NCI-H510A treated with DMSO at 0.1 percent for 48 hours (cell line): ENCODE results near the gene GPC6.

Experiments used
- DNase-seq: peaks from one replicate; lab custom pipeline; 2025; lab: John Stamatoyannopoulos, UW

Gene GPC6

GRCh38 chr13:93375491-93375890, 148.9 kb downstream of the GPC6 start:
- no peak for DNase-seq

- no peak for DNase-seq
These were observed 150.6 kb downstream of the GPC6 start for GRCh38 chr13:93377196-93377595.

DNA sequence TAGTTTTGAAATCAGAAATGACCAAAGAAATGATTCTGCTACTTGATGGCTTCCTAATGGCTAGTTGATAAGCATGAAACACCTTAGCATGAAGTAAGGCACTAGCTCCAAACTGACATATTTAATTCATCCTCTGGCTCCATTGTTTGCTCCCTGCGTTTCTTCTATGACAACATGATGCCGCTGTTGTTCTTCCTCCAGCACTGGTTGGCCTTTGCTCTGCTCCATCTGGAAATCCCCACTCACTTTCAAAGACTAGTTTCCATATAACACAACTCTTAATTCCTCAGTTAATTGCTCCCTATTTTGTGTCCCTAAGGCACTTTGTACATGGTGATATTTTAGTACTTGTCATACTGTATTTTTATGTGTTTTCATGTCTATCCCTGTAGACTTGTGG, 151.6 kb downstream of the GPC6 start:
- no peak for DNase-seq

DNA sequence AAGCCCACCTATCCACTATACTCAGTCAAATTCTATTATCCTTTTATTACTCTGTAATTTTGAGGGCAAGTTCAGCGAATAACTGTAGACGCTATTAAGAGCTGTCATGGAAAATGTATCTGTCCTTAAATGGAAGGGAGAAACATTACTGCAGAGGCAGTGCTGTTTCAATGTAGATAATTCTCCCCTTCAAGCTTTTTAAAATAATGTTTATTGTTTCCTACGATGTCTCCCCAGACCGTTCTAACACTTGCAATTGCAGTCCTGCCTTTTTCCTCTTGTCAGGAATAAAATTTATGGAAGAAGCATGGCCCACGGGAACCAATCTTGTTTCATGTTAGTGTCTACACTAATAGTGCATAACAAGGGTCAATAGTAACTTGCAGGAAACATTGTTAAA, 159.5 kb downstream of the GPC6 start:
- DNase-seq = no peak

DNA sequence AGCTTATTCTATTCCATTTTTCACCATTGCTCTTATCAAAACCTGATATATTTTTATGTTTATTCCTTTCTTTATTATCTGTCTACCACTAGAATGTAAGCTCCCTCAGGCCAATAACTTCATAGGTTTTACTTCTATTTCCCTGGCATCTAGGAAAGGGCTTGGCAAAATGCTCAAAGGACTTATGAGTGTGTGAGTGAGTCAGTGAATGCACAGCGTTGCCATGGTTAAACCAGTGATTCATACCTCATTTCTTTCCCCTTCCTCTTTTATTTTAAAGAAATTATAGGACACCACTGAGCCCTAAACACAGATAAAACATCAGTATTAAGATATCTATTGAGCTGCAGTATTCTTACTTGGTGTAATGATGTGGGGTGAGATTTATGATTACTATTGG, 162.1 kb downstream of the GPC6 start:
- no peak for DNase-seq

- DNase-seq = no peak
These were observed 171.0 kb downstream of the GPC6 start for GRCh38 chr13:93397619-93398018.

GRCh38 chr13:93398167-93399035, 171.8 kb downstream of the GPC6 start:
- DNase-seq = no peak

DNA sequence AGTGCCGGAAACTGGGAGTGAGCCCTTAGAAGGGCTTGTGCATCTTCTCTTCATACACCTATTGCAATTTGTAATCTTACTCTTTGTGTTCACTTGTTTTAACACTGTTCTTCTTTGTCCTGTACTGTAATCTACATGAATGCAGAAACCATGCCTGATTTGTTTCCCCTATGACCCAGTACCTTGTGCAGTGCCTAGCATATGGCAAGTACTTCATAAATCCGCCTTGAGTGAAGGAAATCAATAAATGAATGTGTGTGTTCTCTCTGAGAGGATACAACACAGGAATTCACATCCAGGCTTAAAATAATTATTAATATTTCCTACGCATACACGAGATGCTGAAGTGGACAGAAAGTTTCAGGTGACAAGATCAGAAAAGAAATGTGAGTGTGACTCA, 172.6 kb downstream of the GPC6 start:
- DNase-seq = no peak

GRCh38 chr13:93406136-93406535, 179.5 kb downstream of the GPC6 start:
- no peak for DNase-seq

GRCh38 chr13:93407551-93407950, 180.9 kb downstream of the GPC6 start:
- DNase-seq = no peak

DNA sequence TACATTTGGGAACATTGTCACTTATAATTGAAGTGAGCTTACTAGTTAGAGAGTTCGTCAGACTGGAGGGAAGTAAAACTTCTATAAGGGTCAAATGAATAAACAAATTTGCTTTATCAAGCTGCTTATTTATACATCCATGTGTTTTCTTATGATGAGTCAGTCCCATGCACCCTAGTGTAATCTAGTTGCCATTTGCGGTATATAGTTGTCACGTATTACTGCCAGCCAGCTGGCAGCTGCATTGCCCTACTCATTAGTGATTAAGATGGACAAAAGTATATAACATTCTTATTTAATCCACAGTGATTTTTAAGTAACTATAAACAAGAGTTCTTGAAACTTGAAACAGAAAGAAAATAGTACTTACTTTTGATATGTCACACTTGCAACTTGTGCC, 182.4 kb downstream of the GPC6 start:
- DNase-seq = no peak

DNA sequence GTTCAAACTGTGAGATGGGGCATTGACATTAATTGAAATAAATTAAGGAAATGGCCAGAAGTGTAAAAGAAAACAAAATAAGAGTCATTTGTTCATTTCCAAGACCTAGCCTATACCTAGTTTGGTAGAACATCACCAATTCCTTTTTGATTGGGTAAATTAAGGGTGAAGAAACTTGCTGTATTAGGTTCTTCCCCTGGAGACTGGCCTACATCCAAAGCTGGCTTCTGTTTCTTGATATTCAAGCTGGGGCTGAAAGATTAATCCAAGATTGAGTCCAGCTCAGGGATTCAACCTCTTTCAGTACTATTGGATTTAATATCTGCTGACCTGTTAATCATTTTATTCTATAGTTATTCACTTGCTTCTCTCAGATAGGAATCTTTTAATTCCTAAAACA, 183.2 kb downstream of the GPC6 start:
- DNase-seq = no peak

- no peak for DNase-seq
These were observed 184.6 kb downstream of the GPC6 start for GRCh38 chr13:93411186-93411680.

DNA sequence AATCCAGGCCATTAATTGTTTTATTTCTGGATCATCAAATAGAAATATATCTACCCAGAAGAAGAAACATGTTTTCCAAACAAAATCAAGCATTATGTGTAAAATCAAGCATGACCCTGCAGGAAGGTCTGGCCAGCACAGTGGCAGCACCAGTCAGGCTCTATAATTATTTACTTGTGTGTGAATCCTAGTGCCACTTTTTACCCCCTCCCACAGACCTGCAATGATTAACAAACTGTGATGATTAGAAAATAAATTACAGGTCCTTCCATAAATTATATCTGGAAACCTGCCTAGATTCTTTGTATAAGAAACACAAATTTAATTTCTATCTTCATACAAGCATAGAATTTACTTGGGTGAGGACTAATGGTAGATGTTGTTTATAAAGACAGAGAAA, 186.1 kb downstream of the GPC6 start:
- DNase-seq = no peak

GRCh38 chr13:93413972-93414717, 187.5 kb downstream of the GPC6 start:
- DNase-seq = no peak

GRCh38 chr13:93416736-93417355, 190.2 kb downstream of the GPC6 start:
- no peak for DNase-seq

DNA sequence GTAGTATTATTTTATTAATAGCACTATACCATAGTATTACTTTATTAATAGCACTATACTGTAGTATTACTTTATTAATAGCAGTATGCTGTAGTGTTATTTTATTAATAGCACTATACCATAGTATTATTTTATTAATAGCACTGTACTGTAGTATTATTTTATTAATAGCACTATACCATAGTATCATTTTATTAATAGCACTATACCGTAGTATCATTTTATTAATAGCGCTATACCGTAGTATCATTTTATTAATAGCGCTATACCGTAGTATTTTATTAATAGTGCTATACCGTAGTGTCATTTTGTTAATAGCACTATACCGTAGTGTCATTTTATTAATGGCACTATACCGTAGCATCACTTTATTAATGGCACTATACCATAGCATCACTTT, 191.8 kb downstream of the GPC6 start:
- no peak for DNase-seq

GRCh38 chr13:93420206-93420605, 193.6 kb downstream of the GPC6 start:
- no peak for DNase-seq

DNA sequence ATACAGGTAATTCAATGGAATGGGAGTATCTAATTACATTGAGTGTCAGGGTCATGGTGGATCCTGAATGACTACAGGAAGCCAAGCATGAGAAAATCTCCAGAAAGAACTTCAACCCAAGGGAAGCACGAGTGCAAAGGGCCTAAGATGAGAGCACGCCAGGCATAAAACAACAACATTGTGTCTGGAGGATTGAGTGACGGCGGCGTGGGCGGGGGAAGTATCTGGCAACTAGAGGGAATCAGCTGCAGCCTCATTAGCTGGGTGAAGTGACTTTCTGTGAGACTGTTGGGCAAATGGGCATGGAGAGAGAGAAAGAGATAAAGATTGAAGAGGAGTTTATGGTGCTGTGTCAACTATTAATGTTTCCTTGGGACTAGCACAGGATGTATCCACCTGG, 194.3 kb downstream of the GPC6 start:
- no peak for DNase-seq

DNA sequence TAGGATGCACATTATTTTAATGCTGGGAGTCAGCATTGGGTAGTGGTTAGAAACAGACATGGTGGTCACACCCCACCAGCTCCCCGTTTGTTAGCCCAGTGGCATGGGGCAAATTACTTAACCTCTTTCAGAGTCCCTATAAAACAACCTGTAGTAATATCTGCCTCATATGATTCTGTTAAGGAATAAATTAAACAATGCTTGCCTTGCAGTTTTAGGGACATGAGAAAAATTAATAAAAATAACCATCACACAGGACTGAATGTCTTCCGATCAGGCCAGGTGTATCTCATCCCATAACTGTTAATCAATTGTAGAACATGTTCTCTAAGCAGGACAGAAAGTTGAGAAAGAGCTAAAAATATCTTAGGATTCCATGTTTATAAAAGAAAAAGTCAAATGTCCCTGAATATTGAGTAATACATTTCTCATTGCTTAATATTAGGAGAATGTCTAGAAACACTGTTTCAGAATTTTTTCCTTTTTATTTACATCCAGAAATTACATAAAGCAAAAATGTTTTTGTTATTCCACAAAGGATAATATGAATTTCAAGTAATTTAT, 196.5 kb downstream of the GPC6 start:
- DNase-seq = no peak

DNA sequence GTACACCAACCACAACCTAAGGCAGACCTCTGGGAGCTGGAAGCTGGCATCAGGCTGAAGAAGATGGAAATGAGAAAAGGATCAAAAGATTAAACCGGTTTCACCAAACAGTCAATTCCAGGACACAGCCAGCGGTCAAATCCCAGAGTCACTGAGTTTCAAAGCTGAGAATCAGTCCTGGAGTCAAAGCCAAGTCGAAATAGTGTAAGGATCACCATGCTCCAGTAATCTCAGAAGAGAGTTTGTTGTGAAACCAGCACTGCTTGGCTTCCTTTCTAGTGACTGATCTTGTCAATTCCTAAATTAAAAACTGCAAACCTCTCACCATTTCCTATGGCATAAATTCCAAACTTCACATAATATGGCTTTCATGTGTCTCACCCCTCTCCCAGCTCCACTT, 198.8 kb downstream of the GPC6 start:
- no peak for DNase-seq

- no peak for DNase-seq
These were observed 203.8 kb downstream of the GPC6 start for GRCh38 chr13:93430381-93430780.

- DNase-seq = no peak
These were observed 209.0 kb downstream of the GPC6 start for GRCh38 chr13:93435651-93436050.
